ENCODE data around the gene TSPAN18.

Gene TSPAN18

DNA sequence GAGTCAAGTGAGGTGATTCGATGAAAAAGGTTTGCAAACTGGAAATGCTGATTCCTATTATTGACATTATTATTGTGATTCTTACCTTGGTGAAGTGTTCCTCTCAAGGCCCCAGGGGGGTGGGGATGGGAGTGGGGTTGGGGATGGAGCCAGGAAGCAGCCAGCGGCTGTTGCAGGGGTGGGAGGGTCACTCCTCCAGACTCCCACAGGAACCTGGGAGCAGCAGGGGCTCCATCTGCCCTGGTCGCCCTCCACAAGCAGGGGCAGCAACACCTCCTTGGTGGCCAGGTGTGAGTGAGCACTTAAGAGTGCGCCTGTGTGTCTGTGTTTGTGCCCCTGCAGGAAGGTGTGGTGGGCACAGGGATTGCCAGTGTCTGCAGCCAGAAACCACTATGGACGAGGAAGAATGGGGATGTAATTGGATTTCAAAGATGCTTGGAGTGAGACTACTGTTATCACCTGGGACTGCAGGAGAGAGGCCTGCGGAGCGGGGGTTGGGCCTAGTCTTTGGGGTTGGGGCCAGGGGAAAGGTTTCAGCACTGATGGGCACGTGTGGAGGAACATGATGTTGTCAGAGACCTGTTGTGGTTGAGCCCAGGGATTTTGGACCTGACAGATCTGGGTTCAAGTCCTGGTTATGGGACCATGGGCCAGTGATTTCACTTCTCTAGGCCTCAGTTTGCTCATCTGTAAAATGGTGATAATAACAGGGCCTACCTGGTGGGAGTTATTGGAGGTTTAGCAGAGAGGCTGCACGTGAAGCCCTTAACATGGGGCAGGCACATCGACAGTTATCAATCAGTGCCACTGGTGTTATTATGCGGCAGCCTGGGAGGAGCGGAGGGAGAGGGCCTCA, 227.5 kb downstream of the TSPAN18 start:
- in situ Hi-C loops (cut with HindIII; ENCODE audit: low sequenced_read_pairs) = no loop called here
- H3K4me3 ChIP-seq (ENCODE audit: low read depth, low read length) = no peak overlapping the region
- DNase-seq (ENCODE audit: low read depth, low spot score) = no peak
- TF ChIP-seq, protein P1, sequence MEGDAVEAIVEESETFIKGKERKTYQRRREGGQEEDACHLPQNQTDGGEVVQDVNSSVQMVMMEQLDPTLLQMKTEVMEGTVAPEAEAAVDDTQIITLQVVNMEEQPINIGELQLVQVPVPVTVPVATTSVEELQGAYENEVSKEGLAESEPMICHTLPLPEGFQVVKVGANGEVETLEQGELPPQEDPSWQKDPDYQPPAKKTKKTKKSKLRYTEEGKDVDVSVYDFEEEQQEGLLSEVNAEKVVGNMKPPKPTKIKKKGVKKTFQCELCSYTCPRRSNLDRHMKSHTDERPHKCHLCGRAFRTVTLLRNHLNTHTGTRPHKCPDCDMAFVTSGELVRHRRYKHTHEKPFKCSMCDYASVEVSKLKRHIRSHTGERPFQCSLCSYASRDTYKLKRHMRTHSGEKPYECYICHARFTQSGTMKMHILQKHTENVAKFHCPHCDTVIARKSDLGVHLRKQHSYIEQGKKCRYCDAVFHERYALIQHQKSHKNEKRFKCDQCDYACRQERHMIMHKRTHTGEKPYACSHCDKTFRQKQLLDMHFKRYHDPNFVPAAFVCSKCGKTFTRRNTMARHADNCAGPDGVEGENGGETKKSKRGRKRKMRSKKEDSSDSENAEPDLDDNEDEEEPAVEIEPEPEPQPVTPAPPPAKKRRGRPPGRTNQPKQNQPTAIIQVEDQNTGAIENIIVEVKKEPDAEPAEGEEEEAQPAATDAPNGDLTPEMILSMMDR (IDR thresholded peaks at IDR 0.05; ENCODE audit: low read depth, low read length) = no peak

DNA sequence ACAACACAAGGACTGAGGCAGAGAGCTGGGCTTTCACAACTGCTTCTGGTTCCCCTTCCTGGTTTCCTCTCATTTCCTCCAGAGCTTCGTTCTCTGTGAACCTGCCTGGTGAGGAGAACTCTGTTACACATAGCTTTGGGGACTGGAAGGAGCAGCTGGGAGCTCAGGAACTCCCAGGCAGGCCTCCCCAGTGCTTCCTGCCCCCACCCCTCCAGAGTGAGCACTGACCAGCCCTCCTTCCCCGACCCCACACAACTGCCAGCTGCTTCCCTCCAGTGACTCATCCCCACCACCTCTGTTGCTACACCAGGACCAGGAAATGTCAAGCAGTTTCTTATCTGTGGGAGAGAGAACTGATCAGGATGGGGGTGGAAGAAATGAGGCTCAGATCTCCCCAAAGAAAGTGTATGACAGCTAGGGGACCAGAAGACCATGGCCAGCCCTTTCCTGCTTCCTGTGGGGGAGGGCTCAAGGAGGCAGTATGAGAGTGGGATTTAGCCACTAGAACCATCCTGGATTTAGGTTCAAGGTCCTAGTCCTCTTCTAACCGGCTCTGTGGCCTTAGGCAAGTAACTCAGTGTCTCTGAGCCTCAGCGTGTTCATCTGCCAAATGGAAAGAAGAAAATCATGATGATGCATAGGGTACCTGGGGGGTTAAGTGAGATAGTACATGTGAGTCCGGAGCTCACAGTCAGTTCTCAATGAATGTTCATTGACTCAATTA, 228.4 kb downstream of the TSPAN18 start:
- peak; percentile 63 for DNase-seq (ENCODE audit: low read depth, low spot score)
- H3K4me3 ChIP-seq (ENCODE audit: low read depth, low read length) = no peak overlapping the region
- TF ChIP-seq, protein P1 (IDR thresholded peaks at IDR 0.05; ENCODE audit: low read depth, low read length) = no peak
- in situ Hi-C loops (cut with HindIII; ENCODE audit: low sequenced_read_pairs) = no loop called here

DNA sequence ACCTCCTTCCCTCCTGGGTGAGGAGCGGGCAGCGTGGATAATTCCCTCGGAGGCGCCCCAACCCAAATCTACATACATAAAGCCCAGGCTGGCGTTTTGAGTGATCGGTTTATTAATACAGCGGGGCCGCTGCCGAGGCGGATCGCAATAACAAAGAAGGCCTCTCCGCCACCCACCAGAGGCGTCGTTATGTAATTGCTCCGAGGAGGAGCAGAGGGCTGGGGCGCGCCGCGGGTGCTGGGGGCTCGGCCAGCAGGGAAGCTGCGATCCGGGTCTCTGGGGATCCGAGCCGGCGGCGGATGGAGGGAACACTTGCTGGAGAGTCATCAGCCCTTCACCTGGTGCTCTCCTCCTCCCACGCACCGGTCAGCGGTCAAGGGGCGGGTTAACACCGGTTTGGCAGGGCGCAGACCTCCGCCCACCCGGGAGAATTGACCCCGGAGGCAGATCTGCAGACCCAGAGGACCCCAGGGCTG, 230.3 kb downstream of the TSPAN18 start:
- TF ChIP-seq, protein P1 (IDR thresholded peaks at IDR 0.05; ENCODE audit: low read depth, low read length) = no peak
- no peak for DNase-seq (ENCODE audit: low read depth, low spot score)
- H3K4me3 ChIP-seq (ENCODE audit: low read depth, low read length) = no peak overlapping the region
- in situ Hi-C loops (cut with HindIII; ENCODE audit: low sequenced_read_pairs) = no loop called here

DNA sequence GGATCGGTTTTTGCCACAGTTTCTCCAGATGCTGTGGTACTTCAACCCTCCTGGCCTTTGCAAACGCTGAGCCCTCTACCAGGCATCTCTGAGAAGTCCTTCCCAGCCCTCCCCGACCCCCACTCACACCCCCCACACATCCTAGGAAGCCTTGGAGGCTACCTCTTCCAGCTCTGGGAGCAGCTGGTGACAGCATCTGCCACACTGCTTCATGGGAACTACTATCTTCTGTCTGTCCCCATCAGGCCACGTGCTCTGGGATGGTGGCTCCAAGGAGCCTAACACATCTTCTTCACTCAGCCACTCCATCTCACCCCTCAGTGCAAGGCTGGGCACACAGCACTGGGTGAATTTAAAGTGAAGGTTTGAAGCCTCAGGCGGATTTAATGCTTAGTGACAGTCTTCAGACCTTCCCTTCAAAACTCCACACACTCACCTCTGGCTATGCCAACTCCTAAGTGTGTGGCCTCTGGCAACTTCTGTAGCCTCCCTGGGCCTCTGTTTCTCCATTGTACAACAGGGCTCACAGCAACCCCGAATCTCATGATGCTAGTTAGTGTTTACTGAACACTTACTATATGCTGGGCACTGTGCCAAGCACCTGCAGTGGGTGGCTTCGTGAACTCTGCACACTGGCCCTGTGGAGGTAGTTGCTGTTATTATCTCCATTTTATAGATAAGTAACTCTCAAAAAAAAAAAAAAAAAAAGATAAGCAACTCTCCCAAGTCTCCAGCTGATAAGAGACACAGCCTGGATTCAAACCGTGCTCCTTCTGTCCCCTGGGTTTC, 231.2 kb downstream of the TSPAN18 start:
- in situ Hi-C loops (cut with HindIII; ENCODE audit: low sequenced_read_pairs) = no loop called here

DNA sequence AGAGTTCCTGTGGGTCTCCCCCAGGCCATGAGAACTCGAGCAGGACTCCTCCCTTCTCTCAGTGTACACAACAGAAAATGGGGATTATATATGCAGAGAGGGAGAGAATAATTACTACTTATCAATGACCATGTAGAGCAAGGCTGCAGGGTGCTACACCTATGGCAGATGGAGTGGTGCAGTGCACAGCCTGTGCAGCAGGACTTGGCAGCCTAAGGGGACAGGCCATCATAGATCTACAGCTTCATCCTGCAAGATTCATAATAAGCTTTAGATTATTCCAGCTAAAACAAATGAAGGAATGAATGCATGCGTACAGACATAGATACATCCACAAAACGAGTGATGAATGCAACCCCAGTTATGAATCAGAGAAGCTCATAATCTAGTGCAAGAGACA, 232.3 kb downstream of the TSPAN18 start:
- in situ Hi-C loops (cut with HindIII; ENCODE audit: low sequenced_read_pairs) = no loop called here
- no peak for DNase-seq (ENCODE audit: low read depth, low spot score)
- TF ChIP-seq, protein P1 (IDR thresholded peaks at IDR 0.05; ENCODE audit: low read depth, low read length) = no peak
- H3K4me3 ChIP-seq (ENCODE audit: low read depth, low read length) = no peak overlapping the region

More for the DNA sequence above, 231.2 kb downstream of the TSPAN18 start:
- no peak overlapping the region for H3K4me3 ChIP-seq (ENCODE audit: low read depth, low read length)
- TF ChIP-seq, protein P1 (IDR thresholded peaks at IDR 0.05; ENCODE audit: low read depth, low read length) = no peak
- no peak for DNase-seq (ENCODE audit: low read depth, low spot score)

DNA sequence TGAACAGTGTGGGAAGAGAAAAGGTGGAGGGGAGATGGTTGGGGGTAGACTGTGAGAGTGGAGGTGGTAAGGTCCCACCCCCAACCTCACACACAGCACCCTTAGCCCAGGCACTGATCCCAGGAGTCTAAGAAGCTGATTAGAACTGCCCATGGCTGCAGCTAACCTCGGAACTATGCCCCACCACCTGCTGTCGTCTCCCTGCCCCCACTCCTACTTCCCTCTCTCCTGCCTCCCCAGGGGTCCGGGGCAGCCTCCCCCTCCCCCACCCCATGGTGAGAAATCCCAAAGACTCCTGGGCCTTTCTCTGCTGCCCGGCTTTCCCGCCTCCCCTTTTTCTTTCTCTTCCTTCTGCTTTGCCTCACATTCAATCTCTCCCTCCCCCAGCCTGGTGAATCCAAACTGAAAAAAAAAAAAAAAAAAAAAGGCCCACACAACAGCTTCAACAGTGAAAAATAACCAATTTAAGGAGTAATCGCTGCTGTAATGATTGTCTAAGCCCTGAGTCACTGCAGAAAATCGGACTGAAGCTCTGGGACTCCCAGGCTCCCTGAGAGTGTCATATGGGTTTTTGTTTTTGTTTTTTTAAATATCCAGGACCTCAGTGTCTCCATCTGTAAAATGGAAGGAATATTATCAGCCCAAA, 233.6 kb downstream of the TSPAN18 start:
- in situ Hi-C loops (cut with HindIII; ENCODE audit: low sequenced_read_pairs) = no loop called here
- TF ChIP-seq, protein P1 (IDR thresholded peaks at IDR 0.05; ENCODE audit: low read depth, low read length) = no peak
- no peak overlapping the region for H3K4me3 ChIP-seq (ENCODE audit: low read depth, low read length)
- no peak for DNase-seq (ENCODE audit: low read depth, low spot score)
